IPS-NIHi7 (cell line): Measurements from ENCODE around the gene SEC24C.
A peak's percentile ranks its signal among the peaks of the same experiment; 100 is the strongest.

ENCODE experiments used
- DNase-seq: peaks from one replicate; pipeline ENCODE4 v3.0.0; 2012; ENCODE audit warnings: mixed read lengths; ENCODE audit errors: extremely low spot score

SEC24C gene

DNA sequence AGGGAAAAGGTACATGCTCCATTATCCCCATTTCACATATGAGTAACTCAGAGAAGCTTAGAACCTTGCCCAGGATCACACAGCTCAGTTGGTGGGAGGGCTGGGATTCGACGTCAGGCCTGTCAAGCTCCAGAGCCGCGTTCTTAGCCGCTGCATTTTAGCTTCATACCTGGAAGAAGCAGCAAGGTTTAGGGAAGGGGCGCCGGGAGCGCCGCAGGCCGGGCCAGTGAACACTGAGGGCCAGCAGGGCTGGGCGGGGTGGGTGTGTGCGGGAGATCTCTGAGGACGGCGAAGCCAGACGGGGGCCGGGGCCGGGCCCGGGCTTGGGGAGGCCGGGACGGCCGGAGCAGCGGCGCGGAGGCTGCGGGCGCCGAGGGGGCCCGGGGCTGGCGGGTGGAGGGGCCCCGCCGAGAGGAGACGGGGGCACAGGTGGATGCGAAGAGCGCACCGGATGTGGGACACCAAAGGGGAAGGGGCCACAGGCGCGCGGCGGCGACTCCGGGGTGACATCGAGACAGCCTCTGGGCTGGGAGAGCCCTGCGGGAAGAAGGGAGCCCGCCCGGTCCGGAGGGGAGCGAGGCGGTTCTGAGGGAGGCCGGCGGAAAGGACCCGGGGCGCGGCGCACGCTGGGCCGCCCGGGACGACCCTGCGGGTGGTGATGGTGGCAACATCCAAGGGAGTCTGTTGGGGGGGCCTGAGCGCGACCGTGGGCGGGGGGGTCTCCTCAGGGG is 66.7 kb downstream of the SEC24C start:
- peak; percentile 61 for DNase-seq

DNA sequence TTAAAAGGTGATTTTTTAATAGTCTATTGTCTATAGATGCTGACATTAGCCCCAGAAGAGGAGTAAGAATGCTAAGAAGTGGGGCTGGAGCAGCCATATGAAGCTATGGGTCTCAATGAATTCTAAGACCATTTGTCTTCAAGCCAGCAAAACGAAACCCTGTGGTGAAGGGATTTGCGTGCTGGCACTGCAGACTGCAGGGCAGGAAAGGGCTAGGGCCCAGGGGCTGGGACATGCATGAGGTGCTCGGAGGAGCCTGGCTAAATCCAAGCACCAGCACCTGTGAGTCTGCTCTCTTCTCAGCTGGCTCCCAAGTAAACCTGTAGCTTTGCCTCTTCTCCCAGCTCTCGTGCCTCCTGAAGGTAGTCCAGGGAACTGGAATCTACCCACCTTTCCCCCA is 68.5 kb downstream of the SEC24C start:
- peak; percentile 27 for DNase-seq

DNA sequence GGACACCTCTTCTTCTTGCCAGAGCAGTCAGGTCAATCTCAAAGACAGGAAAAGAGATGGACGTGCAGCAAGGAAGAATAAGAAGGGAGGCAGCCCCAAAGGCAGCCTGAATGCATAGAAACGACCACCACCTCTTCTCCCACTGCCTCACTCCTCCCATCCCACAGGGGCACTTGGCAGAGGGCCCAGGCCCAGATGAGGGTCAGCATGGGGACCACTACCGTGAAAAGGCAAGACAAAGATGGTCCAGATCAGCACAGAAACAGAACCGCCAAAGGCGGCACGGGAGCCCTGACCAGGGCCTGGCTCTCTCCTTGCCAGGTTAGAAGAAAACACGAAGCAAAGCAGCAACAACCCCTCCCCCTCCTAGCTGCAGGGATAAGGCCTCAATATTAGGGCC is 69.2 kb downstream of the SEC24C start:
- DNase-seq, result no peak

DNA sequence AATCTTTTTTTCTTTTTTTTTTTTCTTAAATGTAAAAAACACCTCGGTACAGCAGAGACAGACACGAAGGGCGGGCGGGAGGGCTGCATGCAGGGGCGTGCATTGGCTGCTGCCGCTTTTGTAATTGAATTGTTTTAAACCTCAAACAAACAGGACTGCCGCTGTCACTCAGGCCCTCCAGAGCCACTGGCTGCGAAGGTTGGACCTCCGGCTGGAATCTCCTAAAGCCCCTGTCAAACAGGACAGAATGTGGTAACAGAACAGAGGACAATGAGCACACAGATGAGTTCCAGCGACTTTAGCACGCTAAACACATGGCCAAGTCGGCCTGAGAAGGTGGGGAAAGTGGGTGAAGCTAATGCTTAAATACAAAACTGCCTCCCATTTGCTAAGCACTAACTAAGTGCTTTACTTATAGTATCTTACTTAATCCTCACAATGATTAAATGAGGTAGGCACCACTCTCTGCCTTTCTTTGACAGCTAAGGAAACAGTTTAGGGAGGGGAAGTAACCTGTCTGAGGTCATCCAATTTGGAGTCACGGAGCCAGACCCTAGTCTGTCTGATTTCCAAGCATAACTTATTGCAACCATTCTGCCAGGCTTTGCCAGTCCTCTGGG is 70.2 kb downstream of the SEC24C start:
- DNase-seq, result no peak

DNA sequence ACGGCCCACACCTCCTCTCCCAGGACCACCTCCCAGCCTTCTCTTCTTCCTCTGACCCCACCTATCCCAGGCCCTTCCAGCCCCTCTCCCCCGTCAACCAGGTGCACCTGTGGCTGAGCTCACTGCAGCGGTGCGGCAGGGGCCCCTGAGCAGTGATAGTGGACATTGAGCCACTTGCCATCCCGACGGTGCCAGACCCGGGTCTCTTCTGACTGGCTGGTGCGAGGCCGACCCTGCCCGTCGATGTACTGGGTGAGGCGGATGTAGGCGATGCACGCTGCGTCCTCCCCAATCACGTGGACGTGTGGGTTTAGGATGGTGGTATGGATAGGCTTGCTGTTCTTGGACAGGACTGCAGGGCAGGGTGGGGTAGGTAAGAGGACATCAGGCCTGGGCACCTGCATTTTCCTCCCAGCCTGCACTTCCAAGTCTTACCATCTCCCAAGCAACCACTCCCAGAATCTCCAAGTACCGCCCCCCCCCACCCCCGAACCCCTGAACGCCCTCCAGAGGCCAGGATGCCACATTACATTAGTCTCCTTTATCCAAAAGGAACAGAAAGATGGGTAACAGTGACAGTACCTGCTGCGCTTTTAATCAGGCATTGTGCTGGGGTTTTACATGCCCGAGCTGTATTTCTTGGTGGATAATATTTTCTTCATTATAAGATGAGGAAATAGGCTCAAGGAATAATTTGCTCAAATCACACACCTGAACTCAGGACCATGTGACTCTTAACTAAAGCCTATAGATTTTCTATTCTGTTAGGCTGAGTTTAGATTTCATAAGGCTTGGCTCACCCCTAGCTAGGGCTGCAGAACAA is 70.9 kb downstream of the SEC24C start:
- DNase-seq, result peak; percentile 81

DNA sequence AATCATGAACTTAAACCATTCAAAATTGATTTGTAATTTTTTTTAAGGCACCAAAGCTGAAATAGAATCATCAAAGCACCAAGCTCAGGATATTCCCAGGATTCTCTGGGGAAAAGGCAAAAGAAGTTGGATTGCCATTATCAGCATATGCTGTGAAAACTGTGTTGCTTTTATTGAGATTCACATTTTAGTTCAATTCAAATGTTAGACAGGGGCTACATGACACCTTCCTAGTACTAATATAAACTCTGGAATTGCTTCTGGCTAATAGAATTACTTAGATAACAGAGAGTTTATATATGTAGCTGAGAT is 71.5 kb downstream of the SEC24C start:
- no peak for DNase-seq

DNA sequence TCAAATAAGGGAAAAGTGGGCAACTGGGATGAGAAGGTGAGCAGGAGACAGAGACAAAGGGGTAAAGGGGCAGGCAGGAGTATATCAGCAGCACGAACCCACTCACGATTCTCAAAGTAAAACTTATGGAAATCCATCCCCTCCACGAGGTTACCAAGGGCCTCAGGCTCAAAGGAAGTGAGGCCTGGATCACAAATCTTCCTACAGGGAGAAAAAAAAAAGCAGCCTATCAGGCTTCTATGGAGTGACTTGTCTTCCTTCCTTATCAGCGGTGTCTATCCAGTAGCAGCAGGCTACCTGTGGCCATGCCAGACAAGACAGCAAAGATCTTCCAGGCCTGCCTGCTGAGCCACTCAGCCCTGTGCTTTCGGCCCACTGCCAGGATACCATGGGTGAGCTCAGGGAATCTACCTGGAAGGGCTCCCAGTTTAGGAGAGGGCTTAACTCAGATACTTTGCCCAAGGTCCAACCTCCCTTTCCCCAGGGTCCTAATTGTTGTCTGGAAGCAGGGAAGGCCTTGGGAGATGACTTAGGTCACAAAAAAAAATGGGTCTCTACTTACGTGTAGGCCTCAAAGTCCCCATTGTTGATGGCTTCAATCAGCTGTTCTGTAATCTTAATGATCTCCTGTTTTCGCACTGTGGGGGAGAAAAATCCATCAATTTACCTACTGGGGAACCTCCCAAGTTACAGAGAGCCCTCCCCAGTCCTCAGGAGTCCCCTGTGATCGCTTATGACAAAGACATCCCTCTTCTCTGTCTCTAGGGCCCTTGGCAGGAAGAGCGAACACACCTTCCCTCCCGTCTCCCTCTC is 73.0 kb downstream of the SEC24C start:
- DNase-seq, result no peak

DNA sequence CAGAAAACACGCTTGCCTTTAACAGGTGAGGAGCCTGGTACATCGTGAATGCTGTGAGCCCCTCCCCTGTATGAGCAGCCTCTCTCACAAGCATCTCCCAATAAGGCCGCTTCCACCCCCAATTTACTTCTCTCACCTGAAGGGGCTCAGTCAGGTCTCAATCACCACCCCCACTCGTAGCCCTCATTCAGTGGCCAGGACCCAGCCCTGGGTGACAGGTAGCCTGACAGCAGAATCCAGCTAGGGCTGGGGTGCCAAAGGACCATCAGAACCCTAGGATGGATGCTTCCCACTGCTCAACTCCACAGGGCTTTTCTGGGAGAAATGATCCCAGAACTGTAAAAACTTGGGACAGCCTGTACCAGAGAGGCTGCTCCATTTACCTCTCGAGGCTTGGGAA is 73.7 kb downstream of the SEC24C start:
- no peak for DNase-seq

DNA sequence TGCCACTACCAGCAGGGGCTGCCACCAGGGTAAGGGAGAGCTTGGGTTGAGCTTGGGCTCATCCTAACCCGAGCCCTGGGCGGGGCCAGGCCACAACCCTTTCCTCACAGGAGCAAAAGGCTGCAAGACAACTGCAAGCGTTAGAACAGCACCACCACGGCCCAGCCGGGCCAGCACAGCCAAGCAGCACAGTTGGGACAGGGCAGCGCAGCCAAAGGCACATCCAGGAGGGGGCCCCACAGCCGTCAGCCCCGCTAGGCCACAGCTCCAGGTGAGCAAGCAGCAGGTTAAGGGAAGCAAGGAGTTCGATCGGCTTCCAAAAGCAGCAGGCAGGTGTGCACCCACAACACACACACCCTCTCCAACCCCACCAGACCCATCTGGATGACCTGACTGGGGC is 74.2 kb downstream of the SEC24C start:
- peak; percentile 26 for DNase-seq

DNA sequence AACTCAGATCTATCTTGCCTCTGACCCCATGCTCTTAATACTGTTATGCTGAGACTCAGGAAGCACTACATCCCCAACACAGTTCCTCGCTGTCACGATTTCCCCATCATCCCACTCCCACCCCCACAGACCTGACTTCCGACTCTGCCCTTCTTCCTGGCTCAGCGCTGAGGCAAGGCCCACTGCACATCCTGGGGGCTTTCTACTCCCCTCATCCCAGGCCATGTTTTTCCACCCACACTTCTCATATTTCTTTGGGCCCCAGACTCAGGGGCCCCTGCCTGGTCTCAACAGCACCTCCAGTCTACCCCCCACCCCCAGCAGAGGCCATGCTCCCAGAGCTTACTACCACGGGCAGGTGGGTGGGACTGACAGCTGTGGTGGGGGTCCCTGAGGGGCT is 74.9 kb downstream of the SEC24C start:
- no peak for DNase-seq

DNA sequence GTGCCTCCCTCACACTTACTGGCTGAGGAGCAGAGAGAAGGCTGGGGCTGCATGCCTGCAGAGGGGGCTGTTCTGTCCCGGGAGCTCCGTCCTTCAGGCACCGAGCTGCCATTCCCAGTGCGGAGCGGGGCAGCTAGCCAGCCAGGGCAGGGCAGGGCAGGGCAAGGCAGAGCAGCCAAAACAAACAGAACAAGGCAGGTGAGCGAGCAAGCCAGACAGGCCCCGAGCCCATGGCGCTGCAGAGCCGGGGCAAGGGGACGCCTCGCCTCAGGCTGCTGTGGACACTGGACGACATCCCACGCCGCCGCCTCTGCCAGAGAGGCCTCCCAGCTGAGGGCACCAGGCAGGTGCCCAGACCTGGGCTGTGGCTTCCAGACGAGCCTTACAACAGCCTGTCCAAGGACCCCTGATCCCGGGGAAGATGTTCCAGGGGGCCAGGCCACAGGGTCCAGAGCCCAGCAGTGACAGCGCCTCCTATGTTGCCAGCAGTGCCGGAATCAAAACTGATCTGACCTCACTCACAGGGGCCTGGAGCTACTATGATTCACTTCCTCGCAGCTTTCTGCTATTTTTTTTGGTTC is 75.4 kb downstream of the SEC24C start:
- DNase-seq, result peak; percentile 67
